HepG2 (cell line): ENCODE measurements around the gene NAGS. TPM values are rescaled to one million over a fixed set of nuclear protein-coding genes. Genes with fewer than 3 reads are reported as not detected.

ENCODE experiments used
- CREB1 ChIP-seq, 2 experiments: fragments of 450-650 bp in 1 of 2; IDR thresholded peaks; 2 replicates each; pipeline ENCODE4 v1.6.1; 2016 to 2017; ENCODE audit warnings: control low read depth in 1 of 2, mild to moderate bottlenecking in 1 of 2, missing compliant biosample characterization in 1 of 2, missing genetic modification characterization in 1 of 2
- ELF1 ChIP-seq: sonication (generic); formaldehyde crosslinking; IDR thresholded peaks from 2 replicates; pipeline ENCODE4 v1.4.0; 2020; ENCODE audit warnings: missing genetic modification reagents
- FOSL2 ChIP-seq: sonication (generic); formaldehyde crosslinking; IDR thresholded peaks from 2 replicates; pipeline ENCODE4 v1.4.0; 2020; ENCODE audit warnings: missing genetic modification reagents
- FOXC1 ChIP-seq: sonication (generic); formaldehyde crosslinking; IDR thresholded peaks from 2 replicates; pipeline ENCODE4 v1.8.0; 2022; ENCODE audit warnings: mild to moderate bottlenecking, missing genetic modification reagents, borderline replicate concordance
- GATAD2A ChIP-seq: IDR thresholded peaks from 2 replicates; pipeline ENCODE4 v1.6.1; 2016
- KDM6A ChIP-seq: IDR thresholded peaks from 2 replicates; pipeline ENCODE4 v1.6.1; 2016; ENCODE audit warnings: low read depth
- MED1 ChIP-seq: sonication (generic); formaldehyde crosslinking; IDR thresholded peaks from 2 replicates; pipeline ENCODE4 v1.4.0; 2020; ENCODE audit warnings: missing genetic modification reagents
- SALL1 ChIP-seq: sonication (generic); formaldehyde crosslinking; IDR thresholded peaks from 2 replicates; pipeline ENCODE4 v1.8.0; 2022; ENCODE audit warnings: mild to moderate bottlenecking, missing genetic modification reagents
- SALL2 ChIP-seq: sonication (generic); formaldehyde crosslinking; IDR thresholded peaks from 2 replicates; pipeline ENCODE4 v1.8.1; 2023; ENCODE audit warnings: mild to moderate bottlenecking, missing genetic modification reagents, inconsistent platforms
- SPEN ChIP-seq: sonication (generic); formaldehyde crosslinking; IDR thresholded peaks from 2 replicates; pipeline ENCODE4 v1.5.1; 2020; ENCODE audit warnings: low read depth, mild to moderate bottlenecking, missing genetic modification reagents
- ZKSCAN1 ChIP-seq: fragments of 150-350 bp; IDR thresholded peaks from 2 replicates; pipeline ENCODE4 v1.6.1; 2014; ENCODE audit warnings: low read length
- ZNF335 ChIP-seq: sonication (generic); formaldehyde crosslinking; IDR thresholded peaks from 2 replicates; pipeline ENCODE4 v1.4.0; 2020; ENCODE audit warnings: missing genetic modification reagents
- ZNF644 ChIP-seq: IDR thresholded peaks from 2 replicates; pipeline ENCODE4 v1.6.1; 2016; ENCODE audit warnings: low read depth
- ZNF670 ChIP-seq: sonication (generic); formaldehyde crosslinking; IDR thresholded peaks from 2 replicates; pipeline ENCODE4 v1.8.0; 2022; ENCODE audit warnings: mild to moderate bottlenecking, missing genetic modification reagents, borderline replicate concordance
- ZNF724P ChIP-seq: sonication (generic); formaldehyde crosslinking; IDR thresholded peaks from 2 replicates; pipeline ENCODE4 v1.8.0; 2022; ENCODE audit warnings: missing genetic modification reagents, borderline replicate concordance
- polyA plus RNA-seq, 8 experiments: library from polyadenylated mRNA; depleted of rRNA in 3 of 8; stranded (reverse) in 7 of 8; unstranded in 1 of 8; fragments of >200 nt; fragmentation: Illumina TruSeq in 4 of 8; extraction: Trizol in 4 of 8; gene quantifications; 2 replicates each; pipeline versions ENCODE4 v1.2.1 to v1.2.3, GENCODE V29; 2011 to 2016; ENCODE audit warnings: low read depth in 4 of 8, missing spikeins in 1 of 8, mixed read lengths in 1 of 8; ENCODE audit not compliant: insufficient read depth in 1 of 8
- total RNA-seq, 5 experiments: library from RNA; depleted of rRNA; stranded (reverse); fragments of >200 nt; fragmentation: Illumina TruSeq; extraction: Trizol; gene quantifications; 2 replicates each; pipeline ENCODE4 v1.2.3, GENCODE V29; 2016; ENCODE audit warnings: low read depth in 1 of 5
- TF ChIP-seq, protein P1 (sequence below): IDR thresholded peaks from 2 replicates; pipeline ENCODE4 v1.4.0; 2020; ENCODE audit warnings: mild to moderate bottlenecking, missing genetic modification reagents
- TF ChIP-seq, protein P2 (sequence below): sonication (generic); formaldehyde crosslinking; IDR thresholded peaks from 2 replicates; pipeline ENCODE4 v1.4.0; 2020; ENCODE audit warnings: missing genetic modification reagents
- TF ChIP-seq, protein P3 (sequence below): sonication (generic); formaldehyde crosslinking; IDR thresholded peaks from 2 replicates; pipeline ENCODE4 v1.4.0; 2020; ENCODE audit warnings: missing genetic modification reagents
- TF ChIP-seq, protein P4 (sequence below): sonication (generic); formaldehyde crosslinking; IDR thresholded peaks from 2 replicates; pipeline ENCODE4 v1.5.1; 2020; ENCODE audit warnings: mild to moderate bottlenecking, missing genetic modification reagents

Gene NAGS
- total and polyA plus RNA-seq, 2 of the 13 experiments (the other 11 are each of a cell fraction or from before 2014, with no cell fraction given) = 4.3 to 5.1 TPM

DNA sequence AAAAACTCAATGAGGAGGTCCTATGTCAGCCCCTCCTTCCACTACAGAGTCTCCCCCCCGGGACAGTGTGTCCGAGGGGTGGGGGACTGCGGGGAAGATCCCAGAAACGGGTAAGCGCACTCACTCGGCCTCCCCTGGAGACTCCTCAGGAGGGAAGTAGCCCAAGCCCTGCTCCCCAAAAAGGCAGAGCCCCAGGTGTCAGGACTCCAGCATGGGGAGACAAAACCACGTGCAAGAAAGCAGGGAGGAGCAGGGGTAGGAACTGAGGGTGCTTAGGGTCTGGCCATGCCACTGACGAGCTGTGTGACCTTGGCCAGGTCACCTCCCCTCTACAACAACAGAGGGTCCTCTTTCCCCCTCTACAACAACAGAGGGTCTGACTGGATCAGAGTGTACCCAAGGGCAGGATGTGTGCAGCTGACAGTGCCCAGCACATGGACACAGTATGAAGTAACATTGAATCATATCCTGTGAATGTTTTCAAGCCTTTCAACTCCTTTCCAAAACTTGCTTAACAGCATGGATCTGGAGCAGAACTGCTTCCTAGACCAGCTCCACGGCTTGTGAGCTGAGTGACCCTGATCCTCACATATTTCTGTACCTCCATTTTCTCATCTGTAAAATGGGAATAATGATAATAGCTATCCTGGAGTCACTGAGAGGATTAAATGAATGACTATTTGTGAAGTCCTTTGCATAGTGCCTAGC, 2.1 kb upstream of the NAGS start (continued):
- TF ChIP-seq, protein P1, sequence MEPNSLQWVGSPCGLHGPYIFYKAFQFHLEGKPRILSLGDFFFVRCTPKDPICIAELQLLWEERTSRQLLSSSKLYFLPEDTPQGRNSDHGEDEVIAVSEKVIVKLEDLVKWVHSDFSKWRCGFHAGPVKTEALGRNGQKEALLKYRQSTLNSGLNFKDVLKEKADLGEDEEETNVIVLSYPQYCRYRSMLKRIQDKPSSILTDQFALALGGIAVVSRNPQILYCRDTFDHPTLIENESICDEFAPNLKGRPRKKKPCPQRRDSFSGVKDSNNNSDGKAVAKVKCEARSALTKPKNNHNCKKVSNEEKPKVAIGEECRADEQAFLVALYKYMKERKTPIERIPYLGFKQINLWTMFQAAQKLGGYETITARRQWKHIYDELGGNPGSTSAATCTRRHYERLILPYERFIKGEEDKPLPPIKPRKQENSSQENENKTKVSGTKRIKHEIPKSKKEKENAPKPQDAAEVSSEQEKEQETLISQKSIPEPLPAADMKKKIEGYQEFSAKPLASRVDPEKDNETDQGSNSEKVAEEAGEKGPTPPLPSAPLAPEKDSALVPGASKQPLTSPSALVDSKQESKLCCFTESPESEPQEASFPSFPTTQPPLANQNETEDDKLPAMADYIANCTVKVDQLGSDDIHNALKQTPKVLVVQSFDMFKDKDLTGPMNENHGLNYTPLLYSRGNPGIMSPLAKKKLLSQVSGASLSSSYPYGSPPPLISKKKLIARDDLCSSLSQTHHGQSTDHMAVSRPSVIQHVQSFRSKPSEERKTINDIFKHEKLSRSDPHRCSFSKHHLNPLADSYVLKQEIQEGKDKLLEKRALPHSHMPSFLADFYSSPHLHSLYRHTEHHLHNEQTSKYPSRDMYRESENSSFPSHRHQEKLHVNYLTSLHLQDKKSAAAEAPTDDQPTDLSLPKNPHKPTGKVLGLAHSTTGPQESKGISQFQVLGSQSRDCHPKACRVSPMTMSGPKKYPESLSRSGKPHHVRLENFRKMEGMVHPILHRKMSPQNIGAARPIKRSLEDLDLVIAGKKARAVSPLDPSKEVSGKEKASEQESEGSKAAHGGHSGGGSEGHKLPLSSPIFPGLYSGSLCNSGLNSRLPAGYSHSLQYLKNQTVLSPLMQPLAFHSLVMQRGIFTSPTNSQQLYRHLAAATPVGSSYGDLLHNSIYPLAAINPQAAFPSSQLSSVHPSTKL = peak; percentile 82
- TF ChIP-seq ZNF670 (0 out of 2 replicates have a peak, but pooled peaks have one; percentile 39), MED1 (CRISPR knock-in tag) (peak; percentile 98), ZKSCAN1 (no peak), FOSL2 (CRISPR knock-in tag) (peak; percentile 94), ZNF335 (CRISPR knock-in tag) (0 out of 2 replicates have a peak, but pooled peaks have one; percentile 6), SALL2 (peak; percentile 27), ELF1 (CRISPR knock-in tag) (peak; percentile 52), SPEN (CRISPR knock-in tag) (peak; percentile 68; the same call in 1 of the 2 replicates), CREB1 (IDR thresholded peaks at IDR 0.05) (peak; percentile 21; the same call in 1 of the 2 replicates), CREB1 (CRISPR knock-in tag; IDR thresholded peaks at IDR 0.05) (no peak), FOXC1 (CRISPR knock-in tag) (peak; percentile 79; the same call in 1 of the 2 replicates), GATAD2A (CRISPR knock-in tag) (peak; percentile 96), ZNF644 (CRISPR knock-in tag) (0 out of 2 replicates have a peak, but pooled peaks have one; percentile 35), ZNF724P (CRISPR knock-in tag) (peak; percentile 63; the same call in 1 of the 2 replicates), SALL1 (peak; percentile 89), KDM6A (no peak)
- TF ChIP-seq, protein P2, sequence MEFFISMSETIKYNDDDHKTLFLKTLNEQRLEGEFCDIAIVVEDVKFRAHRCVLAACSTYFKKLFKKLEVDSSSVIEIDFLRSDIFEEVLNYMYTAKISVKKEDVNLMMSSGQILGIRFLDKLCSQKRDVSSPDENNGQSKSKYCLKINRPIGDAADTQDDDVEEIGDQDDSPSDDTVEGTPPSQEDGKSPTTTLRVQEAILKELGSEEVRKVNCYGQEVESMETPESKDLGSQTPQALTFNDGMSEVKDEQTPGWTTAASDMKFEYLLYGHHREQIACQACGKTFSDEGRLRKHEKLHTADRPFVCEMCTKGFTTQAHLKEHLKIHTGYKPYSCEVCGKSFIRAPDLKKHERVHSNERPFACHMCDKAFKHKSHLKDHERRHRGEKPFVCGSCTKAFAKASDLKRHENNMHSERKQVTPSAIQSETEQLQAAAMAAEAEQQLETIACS = no peak
- TF ChIP-seq, protein P3, sequence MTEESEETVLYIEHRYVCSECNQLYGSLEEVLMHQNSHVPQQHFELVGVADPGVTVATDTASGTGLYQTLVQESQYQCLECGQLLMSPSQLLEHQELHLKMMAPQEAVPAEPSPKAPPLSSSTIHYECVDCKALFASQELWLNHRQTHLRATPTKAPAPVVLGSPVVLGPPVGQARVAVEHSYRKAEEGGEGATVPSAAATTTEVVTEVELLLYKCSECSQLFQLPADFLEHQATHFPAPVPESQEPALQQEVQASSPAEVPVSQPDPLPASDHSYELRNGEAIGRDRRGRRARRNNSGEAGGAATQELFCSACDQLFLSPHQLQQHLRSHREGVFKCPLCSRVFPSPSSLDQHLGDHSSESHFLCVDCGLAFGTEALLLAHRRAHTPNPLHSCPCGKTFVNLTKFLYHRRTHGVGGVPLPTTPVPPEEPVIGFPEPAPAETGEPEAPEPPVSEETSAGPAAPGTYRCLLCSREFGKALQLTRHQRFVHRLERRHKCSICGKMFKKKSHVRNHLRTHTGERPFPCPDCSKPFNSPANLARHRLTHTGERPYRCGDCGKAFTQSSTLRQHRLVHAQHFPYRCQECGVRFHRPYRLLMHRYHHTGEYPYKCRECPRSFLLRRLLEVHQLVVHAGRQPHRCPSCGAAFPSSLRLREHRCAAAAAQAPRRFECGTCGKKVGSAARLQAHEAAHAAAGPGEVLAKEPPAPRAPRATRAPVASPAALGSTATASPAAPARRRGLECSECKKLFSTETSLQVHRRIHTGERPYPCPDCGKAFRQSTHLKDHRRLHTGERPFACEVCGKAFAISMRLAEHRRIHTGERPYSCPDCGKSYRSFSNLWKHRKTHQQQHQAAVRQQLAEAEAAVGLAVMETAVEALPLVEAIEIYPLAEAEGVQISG = peak; percentile 12; the same call in 1 of the 2 replicates
- TF ChIP-seq, protein P4, sequence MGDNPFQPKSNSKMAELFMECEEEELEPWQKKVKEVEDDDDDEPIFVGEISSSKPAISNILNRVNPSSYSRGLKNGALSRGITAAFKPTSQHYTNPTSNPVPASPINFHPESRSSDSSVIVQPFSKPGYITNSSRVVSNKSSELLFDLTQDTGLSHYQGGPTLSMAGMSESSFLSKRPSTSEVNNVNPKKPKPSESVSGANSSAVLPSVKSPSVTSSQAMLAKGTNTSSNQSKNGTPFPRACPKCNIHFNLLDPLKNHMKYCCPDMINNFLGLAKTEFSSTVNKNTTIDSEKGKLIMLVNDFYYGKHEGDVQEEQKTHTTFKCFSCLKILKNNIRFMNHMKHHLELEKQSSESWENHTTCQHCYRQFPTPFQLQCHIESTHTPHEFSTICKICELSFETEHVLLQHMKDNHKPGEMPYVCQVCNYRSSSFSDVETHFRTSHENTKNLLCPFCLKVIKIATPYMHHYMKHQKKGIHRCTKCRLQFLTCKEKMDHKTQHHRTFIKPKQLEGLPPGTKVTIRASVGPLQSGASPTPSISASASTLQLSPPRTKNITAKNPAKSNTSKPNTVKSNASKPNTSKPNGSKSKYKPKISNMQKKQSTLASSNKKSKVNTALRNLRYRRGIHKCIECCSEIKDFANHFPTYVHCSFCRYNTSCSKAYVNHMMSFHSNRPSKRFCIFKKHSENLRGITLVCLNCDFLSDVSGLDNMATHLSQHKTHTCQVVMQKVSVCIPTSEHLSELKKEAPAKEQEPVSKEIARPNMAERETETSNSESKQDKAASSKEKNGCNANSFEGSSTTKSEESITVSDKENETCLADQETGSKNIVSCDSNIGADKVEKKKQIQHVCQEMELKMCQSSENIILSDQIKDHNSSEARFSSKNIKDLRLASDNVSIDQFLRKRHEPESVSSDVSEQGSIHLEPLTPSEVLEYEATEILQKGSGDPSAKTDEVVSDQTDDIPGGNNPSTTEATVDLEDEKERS (CRISPR knock-in tag) = peak; percentile 89; the same call in 1 of the 2 replicates
